A549 treated with AZD2906 at 1 μM for 4 hours (cell line): Measurements from ENCODE around the gene ECT2L. TPM values are rescaled to one million over a fixed set of nuclear protein-coding genes. Genes with fewer than 3 reads are reported as not detected.

Experiments
- total RNA-seq: library from RNA; stranded (reverse); fragments of 200-300 nt; extraction: Qiagen RNA extraction; gene quantifications from 5 replicates; pipeline ENCODE4 v1.2.3, GENCODE V29; 2022

ECT2L gene, protein sequence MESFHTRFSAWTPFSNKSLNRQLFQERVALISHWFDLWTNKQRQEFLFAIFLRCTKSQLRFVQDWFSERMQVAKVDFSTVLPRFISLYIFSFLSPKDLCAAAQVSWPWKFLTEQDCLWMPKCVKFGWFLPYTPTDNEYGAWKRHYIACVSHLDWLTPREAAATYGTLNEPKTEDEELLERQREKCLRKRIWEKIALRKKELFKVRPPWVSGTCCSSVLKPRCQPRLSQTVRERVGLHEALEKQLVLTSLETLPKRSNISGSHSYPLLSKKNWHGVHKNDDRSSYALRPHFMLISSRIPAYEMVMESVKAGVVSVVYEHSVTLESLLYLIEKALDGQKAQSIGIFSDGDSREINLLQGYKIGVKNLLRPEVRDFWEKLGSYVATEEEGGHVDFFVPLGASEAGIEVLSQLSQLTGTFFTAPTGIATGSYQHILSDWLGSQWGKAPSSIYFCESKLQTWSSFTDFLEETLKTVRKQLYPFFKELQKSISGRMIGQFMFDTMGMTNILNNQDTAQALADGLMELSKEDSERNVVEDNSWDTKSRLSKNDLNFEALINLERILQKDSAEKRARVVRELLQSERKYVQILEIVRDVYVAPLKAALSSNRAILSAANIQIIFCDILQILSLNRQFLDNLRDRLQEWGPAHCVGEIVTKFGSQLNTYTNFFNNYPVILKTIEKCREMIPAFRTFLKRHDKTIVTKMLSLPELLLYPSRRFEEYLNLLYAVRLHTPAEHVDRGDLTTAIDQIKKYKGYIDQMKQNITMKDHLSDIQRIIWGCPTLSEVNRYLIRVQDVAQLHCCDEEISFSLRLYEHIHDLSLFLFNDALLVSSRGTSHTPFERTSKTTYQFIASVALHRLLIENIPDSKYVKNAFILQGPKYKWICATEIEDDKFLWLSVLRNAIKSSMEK
- not detected in 5 replicates for total RNA-seq

GRCh38 chr6:138795809-138796603, at the start of gene ECT2L:
TSS of gene ECT2L (plus strand) at chr6:138796087. CDS start at chr6:138813275, 17,188 bp downstream.

GRCh38 chr6:138773177-138774091, 22.5 kb upstream of the ECT2L start, which contains the start of gene CCDC28A:
TSS of gene CCDC28A (plus strand) at chr6:138773769. CDS start at chr6:138776121, 2,352 bp downstream.

Other genes starting within 250 kb of the ECT2L start
- gene CCDC28A, start 22.3 kb upstream of the ECT2L start, total RNA-seq = 11.0 to 13.2 TPM (median 12.2 TPM) in 5 replicates
- gene REPS1, start 192.2 kb downstream of the ECT2L start, total RNA-seq = 23.5 to 26.6 TPM (median 25.2 TPM) in 5 replicates
- 46.6 to 60.9 TPM (median 49.5 TPM) in 5 replicates for gene ABRACL, start 232.7 kb downstream of the ECT2L start, total RNA-seq